Activated CD8-positive, alpha-beta memory T cell treated with anti-CD3 and anti-CD28 coated beads, Interleukin-2, amount 10 ng/mL, durations not matched to agents 7 days and 5 days (primary cell): Measurements from ENCODE around the gene CMTM8. TPM values are rescaled to one million over a fixed set of nuclear protein-coding genes. Genes with fewer than 3 reads are reported as not detected.
"Not testable (repeated sequence)": the region's sequence is repeated elsewhere in the genome, so short reads cannot be mapped to it uniquely, and the experiment has no call there.

Experiments used
- ATAC-seq: fragments of 150-1000 bp; cut with Tn5 transposase; one replicate; pipeline ENCODE4 v1.10.0; 2021; ENCODE audit warnings: moderate library complexity
- CTCF ChIA-PET: fragments of 350-600 bp; sonication (Branson Sonifier 250); formaldehyde crosslinking; loops from one replicate; lab custom pipeline; 2021; ENCODE audit warnings: antibody characterized with exemption; lab: Charles Lee
- DNase-seq: peaks from one replicate; pipeline ENCODE4 v3.0.0-alpha.2; 2020
- H3K27ac Mint-ChIP-seq: one replicate; pipeline ENCODE4 v1.8.0; 2021; ENCODE audit warnings: mild to moderate bottlenecking, mixed read lengths
- H3K27me3 Mint-ChIP-seq: one replicate; pipeline ENCODE4 v1.8.0; 2021; ENCODE audit warnings: mixed read lengths
- H3K36me3 Mint-ChIP-seq: one replicate; pipeline ENCODE4 v1.8.0; 2021; ENCODE audit warnings: mild to moderate bottlenecking, mixed read lengths
- H3K4me1 Mint-ChIP-seq: one replicate; pipeline ENCODE4 v1.8.0; 2021; ENCODE audit warnings: mixed read lengths
- H3K4me3 Mint-ChIP-seq: one replicate; pipeline ENCODE4 v1.8.0; 2021; ENCODE audit warnings: mild to moderate bottlenecking, moderate library complexity, mixed read lengths
- H3K9me3 Mint-ChIP-seq: one replicate; pipeline ENCODE4 v1.8.0; 2022; ENCODE audit warnings: low read depth, mixed read lengths
- total RNA-seq, 2 experiments: library from RNA; stranded (reverse); gene quantifications; one replicate each; pipeline ENCODE4 v1.2.3, GENCODE V29; 2021

CMTM8 gene
- total RNA-seq = 1 to 10 TPM; 4.0 to 4.4 TPM

DNA sequence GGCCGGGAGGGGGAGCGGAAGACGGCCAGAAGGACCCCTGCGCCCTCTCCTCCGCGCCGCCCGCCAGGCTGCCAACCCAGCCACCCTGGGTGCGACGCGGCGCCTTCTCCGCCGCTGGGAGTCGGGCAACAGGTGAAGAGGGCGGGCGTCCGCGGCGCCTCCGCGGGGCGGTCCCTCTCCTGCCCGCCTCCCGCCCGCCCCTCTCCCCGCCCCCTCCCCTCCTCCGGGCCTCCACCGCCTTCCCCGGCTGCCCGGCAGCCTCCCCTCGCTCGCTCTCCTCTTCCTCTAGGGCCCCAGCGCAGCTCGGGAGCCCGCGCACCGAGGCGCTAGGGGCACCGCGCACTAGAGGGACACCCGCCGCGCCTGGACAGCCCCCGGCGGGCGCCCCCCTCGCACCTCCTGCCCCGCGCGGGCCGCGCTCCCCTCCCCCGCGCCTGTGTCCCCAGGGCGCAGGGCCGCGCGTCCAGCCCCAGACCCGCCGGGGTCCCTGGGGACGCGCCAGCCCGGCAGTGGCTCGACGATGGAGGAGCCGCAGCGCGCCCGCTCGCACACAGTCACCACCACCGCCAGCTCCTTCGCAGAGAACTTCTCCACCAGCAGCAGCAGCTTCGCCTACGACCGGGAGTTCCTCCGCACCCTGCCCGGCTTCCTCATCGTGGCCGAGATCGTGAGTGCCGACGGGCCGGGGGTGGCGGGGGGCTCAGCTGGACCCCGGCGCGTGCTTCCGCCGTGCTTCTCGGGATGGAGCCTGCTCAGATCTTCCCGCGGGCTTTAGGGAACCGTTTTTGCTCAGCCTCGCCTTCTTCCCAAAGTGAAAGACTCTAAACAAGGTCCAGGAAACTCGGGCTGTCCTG, at the start of gene CMTM8:
Gene CMTM8 (plus strand): TSS at position 228 of the 854 bp plus-strand sequence. CDS start 293 bp downstream, at position 521.
- peaks cover 13% of the 10 kb centered on the region for H3K4me1 Mint-ChIP-seq
- CTCF ChIA-PET = interaction anchor here (0.6 to 3.0 kb wide), 6 partner anchors 9 to 219 kb away, joined by 3 to 14 read pairs (median 9); no protein-coding TSS in a partner anchor
- peaks cover 13% of the 10 kb centered on the region for H3K36me3 Mint-ChIP-seq
- peaks cover 28% of the 10 kb centered on the region for H3K27me3 Mint-ChIP-seq
- peaks cover 5% of the 10 kb centered on the region for H3K9me3 Mint-ChIP-seq
- DNase-seq = peak; percentile 57
- H3K27ac Mint-ChIP-seq = no peak within 1 kb of the TSS
- ATAC-seq = peak; percentile 87
- peak within 1 kb of the TSS; percentile 77 for H3K4me3 Mint-ChIP-seq

GRCh38 chr3:32189693-32190092, 48.8 kb upstream of the CMTM8 start:
- DNase-seq (no peak), ATAC-seq (no peak)
- H3K27me3 Mint-ChIP-seq = peaks cover 14% of the 10 kb centered on the region
- no peak overlapping the region for H3K27ac Mint-ChIP-seq
- no peaks in the 10 kb centered on the region for H3K36me3 Mint-ChIP-seq
- CTCF ChIA-PET = no interaction called here
- no peaks in the 10 kb centered on the region for H3K9me3 Mint-ChIP-seq
- no peak overlapping the region for H3K4me3 Mint-ChIP-seq
- no peaks in the 10 kb centered on the region for H3K4me1 Mint-ChIP-seq

- H3K27ac Mint-ChIP-seq, DNase-seq, H3K4me3 Mint-ChIP-seq, H3K4me1 Mint-ChIP-seq, H3K36me3 Mint-ChIP-seq, H3K9me3 Mint-ChIP-seq, ATAC-seq: not testable (repeated sequence)
- CTCF ChIA-PET = interaction anchor here (1.3 kb wide), 2 partner anchors 15 to 67 kb away, joined by 3 to 4 read pairs; no protein-coding TSS in a partner anchor
- peaks cover 14% of the 10 kb centered on the region for H3K27me3 Mint-ChIP-seq
Measured at GRCh38 chr3:32190556-32190955, 47.9 kb upstream of the CMTM8 start.

DNA sequence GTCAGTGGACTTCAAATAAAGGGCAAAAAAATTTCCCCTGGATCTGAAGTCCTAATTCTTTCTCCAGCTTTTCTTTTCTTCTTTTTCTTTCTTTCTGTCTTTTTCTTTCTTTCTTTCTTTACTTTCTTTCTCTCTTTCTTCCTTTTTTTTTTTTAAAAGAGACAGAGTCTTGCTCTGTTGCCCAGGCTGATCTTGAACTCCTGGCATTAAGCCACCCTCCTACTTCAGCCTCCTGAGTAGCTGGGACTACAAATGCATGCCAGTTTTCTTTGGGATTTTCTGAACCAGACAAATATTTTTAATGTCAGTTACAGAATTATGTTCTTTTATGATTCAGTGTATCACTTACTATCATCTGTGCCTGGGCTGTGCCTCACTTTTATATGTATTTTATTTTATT, 45.4 kb upstream of the CMTM8 start:
- Mint-ChIP-seq H3K4me1 (no peaks in the 10 kb centered on the region), H3K9me3 (no peaks in the 10 kb centered on the region), H3K36me3 (no peaks in the 10 kb centered on the region), H3K27me3 (peaks cover 18% of the 10 kb centered on the region), H3K27ac (no peak overlapping the region), H3K4me3 (no peak overlapping the region)
- no peak for DNase-seq
- CTCF ChIA-PET = no interaction called here
- no peak for ATAC-seq

- peaks cover 10% of the 10 kb centered on the region for H3K27me3 Mint-ChIP-seq
- H3K27ac Mint-ChIP-seq = no peak overlapping the region
- H3K36me3 Mint-ChIP-seq = no peaks in the 10 kb centered on the region
- no peak for DNase-seq
- H3K4me1 Mint-ChIP-seq = no peaks in the 10 kb centered on the region
- ATAC-seq = no peak
- no peak overlapping the region for H3K4me3 Mint-ChIP-seq
- CTCF ChIA-PET = no interaction called here
- no peaks in the 10 kb centered on the region for H3K9me3 Mint-ChIP-seq
Measured at GRCh38 chr3:32194653-32195052, 43.8 kb upstream of the CMTM8 start.

GRCh38 chr3:32195995-32196540, 42.4 kb upstream of the CMTM8 start:
- Mint-ChIP-seq H3K36me3 (no peaks in the 10 kb centered on the region), H3K27me3 (peaks cover 10% of the 10 kb centered on the region), H3K27ac (no peak overlapping the region), H3K4me3 (no peak overlapping the region), H3K4me1 (no peaks in the 10 kb centered on the region), H3K9me3 (no peaks in the 10 kb centered on the region)
- ATAC-seq = no peak
- DNase-seq = no peak
- CTCF ChIA-PET = no interaction called here

- Mint-ChIP-seq H3K27ac (no peak overlapping the region), H3K36me3 (no peaks in the 10 kb centered on the region), H3K4me1 (no peaks in the 10 kb centered on the region), H3K4me3 (no peak overlapping the region), H3K9me3 (no peaks in the 10 kb centered on the region), H3K27me3 (peaks cover 12% of the 10 kb centered on the region)
- CTCF ChIA-PET = interaction anchor here (1.0 kb wide), 1 partner anchor 98 kb away, joined by 3 read pairs; no protein-coding TSS in a partner anchor
- DNase-seq (no peak), ATAC-seq (no peak)
Measured at GRCh38 chr3:32197991-32198390, 40.5 kb upstream of the CMTM8 start.

DNA sequence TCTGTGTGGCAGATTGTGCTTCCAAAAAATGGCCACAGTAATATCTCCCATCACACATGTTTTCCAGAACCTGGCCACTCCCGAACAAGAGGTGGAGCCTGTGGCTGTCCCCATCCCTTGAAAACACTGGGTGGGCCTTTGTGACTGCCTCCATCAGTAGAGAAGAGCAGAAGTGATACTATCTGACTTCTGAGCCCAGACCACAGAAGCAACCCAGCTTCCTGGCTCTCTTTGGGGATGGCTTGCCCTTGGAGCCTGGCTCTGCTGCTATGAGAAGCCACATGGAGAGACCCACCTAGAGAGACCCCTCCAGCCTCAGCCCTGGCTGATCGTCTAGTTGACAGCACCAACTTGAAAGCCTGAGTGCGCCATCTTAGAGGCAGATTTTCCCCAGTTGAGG, 39.8 kb upstream of the CMTM8 start:
- DNase-seq = no peak
- no peak for ATAC-seq
- H3K27ac Mint-ChIP-seq = no peak overlapping the region
- no peaks in the 10 kb centered on the region for H3K9me3 Mint-ChIP-seq
- H3K4me3 Mint-ChIP-seq = no peak overlapping the region
- peaks cover 18% of the 10 kb centered on the region for H3K27me3 Mint-ChIP-seq
- CTCF ChIA-PET = no interaction called here
- H3K36me3 Mint-ChIP-seq = no peaks in the 10 kb centered on the region
- H3K4me1 Mint-ChIP-seq = no peaks in the 10 kb centered on the region

GRCh38 chr3:32200490-32200889, 38.0 kb upstream of the CMTM8 start:
- no peaks in the 10 kb centered on the region for H3K4me1 Mint-ChIP-seq
- H3K27me3 Mint-ChIP-seq = peaks cover 20% of the 10 kb centered on the region
- no peak overlapping the region for H3K27ac Mint-ChIP-seq
- DNase-seq (no peak), ATAC-seq (no peak)
- no peak overlapping the region for H3K4me3 Mint-ChIP-seq
- CTCF ChIA-PET = interaction anchor here (1.6 kb wide), 1 partner anchor 11 kb away, joined by 3 read pairs; no protein-coding TSS in a partner anchor
- no peaks in the 10 kb centered on the region for H3K36me3 Mint-ChIP-seq
- H3K9me3 Mint-ChIP-seq = no peaks in the 10 kb centered on the region

- no peak for ATAC-seq
- no peaks in the 10 kb centered on the region for H3K36me3 Mint-ChIP-seq
Measured at GRCh38 chr3:32200992-32201758, 37.3 kb upstream of the CMTM8 start.

GRCh38 chr3:32202496-32202895, 36.0 kb upstream of the CMTM8 start:
- Mint-ChIP-seq H3K36me3 (no peaks in the 10 kb centered on the region), H3K4me3 (no peak overlapping the region), H3K27ac (no peak overlapping the region), H3K4me1 (no peaks in the 10 kb centered on the region), H3K27me3 (peaks cover 20% of the 10 kb centered on the region), H3K9me3 (no peaks in the 10 kb centered on the region)
- CTCF ChIA-PET = no interaction called here
- ATAC-seq (no peak), DNase-seq (no peak)

More at GRCh38 chr3:32200992-32201758, 37.3 kb upstream of the CMTM8 start:
- H3K27me3 Mint-ChIP-seq = peaks cover 24% of the 10 kb centered on the region
- H3K9me3 Mint-ChIP-seq = no peaks in the 10 kb centered on the region
- CTCF ChIA-PET = interaction anchor here (1.6 kb wide), 1 partner anchor 11 kb away, joined by 3 read pairs; no protein-coding TSS in a partner anchor
- H3K4me1 Mint-ChIP-seq = no peaks in the 10 kb centered on the region
- H3K27ac Mint-ChIP-seq = no peak overlapping the region
- no peak for DNase-seq
- H3K4me3 Mint-ChIP-seq = no peak overlapping the region

- DNase-seq (no peak), ATAC-seq (no peak)
- Mint-ChIP-seq H3K36me3 (no peaks in the 10 kb centered on the region), H3K27ac (no peak overlapping the region), H3K9me3 (no peaks in the 10 kb centered on the region), H3K27me3 (peaks cover 20% of the 10 kb centered on the region), H3K4me3 (no peak overlapping the region), H3K4me1 (no peaks in the 10 kb centered on the region)
- CTCF ChIA-PET = no interaction called here
Measured at GRCh38 chr3:32203854-32204253, 34.6 kb upstream of the CMTM8 start.

- Mint-ChIP-seq H3K27me3 (peaks cover 8% of the 10 kb centered on the region), H3K27ac (no peak overlapping the region), H3K4me3 (no peak overlapping the region), H3K9me3 (no peaks in the 10 kb centered on the region), H3K36me3 (no peaks in the 10 kb centered on the region), H3K4me1 (no peaks in the 10 kb centered on the region)
- CTCF ChIA-PET = no interaction called here
- ATAC-seq (no peak), DNase-seq (no peak)
Measured at GRCh38 chr3:32208447-32208846, 30.0 kb upstream of the CMTM8 start.
